Lower leg skin (tissue), 3 donors: ENCODE data around the gene BCAP31.

ENCODE experiments used
- CTCF ChIP-seq, 3 donors: fragments of 450-650 bp; IDR thresholded peaks; one replicate each; pipeline ENCODE4 v1.5.1; 2016; ENCODE audit warnings: antibody characterized with exemption in 3 of 3, mild to moderate bottlenecking in 3 of 3, moderate library complexity in 2 of 3
- POLR2A ChIP-seq, 2 donors: fragments of 450-650 bp; IDR thresholded peaks; one replicate each; pipeline ENCODE4 v1.6.1; 2016 to 2017; ENCODE audit warnings: antibody characterized with exemption in 2 of 2, mild to moderate bottlenecking in 1 of 2, moderate library complexity in 1 of 2

GRCh38 chrX:153689654-153690465, 34.3 kb downstream of the BCAP31 start:
- TF ChIP-seq CTCF (IDR thresholded peaks at IDR 0.05) (no peak), POLR2A (IDR thresholded peaks at IDR 0.05) (no peak)
